ENCODE results near the gene FOXI1.

DNA sequence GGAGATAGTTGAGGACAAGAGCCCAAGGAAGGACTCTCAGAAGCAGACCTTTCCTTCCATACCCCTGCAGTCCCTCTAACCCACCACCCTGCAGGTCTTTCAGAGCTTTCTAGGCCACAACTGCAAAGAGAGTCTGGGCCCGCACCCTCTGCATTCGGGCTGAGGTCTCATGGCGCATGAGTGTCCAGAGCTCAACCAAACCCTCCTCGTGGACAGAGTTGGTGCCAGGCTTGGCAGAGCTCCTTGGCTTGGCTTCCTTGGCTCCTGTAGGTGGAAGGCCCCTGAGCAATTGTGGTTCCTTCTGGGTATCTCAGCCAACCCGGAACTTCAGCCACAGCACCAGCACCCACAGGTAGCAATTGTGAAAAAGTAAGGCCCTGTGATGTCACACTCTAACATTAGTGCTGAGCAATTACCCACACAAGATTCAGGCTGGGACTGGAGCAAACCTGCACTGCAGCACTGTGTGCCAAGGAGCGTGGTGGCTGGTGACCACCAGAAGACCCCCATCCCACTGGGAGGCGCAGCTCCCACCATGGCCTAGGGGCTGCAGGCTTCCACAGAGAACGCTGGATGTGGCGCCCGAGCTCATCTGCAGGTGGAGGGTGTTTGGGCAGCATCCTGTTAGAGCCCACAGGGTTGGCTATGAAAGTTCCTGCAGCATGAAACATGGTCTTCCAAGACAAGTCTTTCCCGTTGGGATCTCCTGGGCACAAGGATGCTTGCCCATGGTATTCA is 38.8 kb downstream of the FOXI1 start:
- TF ChIP-seq GATA3 (IDR thresholded peaks at IDR 0.05; ENCODE audit: low read depth, low read length) (no peak), GATA2 (IDR thresholded peaks at IDR 0.05; ENCODE audit: low read depth, low read length) (no peak)
